Stimulated activated CD8-positive, alpha-beta memory T cell treated with anti-CD3 and anti-CD28 coated beads, Interleukin-2, amount 100 ng/mL, for 1 hour (primary cell): Measurements from ENCODE around the gene TMEM41A.
"Not testable (repeated sequence)": the region's sequence is repeated elsewhere in the genome, so short reads cannot be mapped to it uniquely, and the experiment has no call there.

Source experiments
- DNase-seq, 2 donors: peaks; one replicate each; pipeline ENCODE4 v3.0.0-alpha.2; 2020; ENCODE audit warnings: low read depth in 2 of 2

The TMEM41A gene

GRCh38 chr3:185488465-185488864, 10.4 kb downstream of the TMEM41A start:
- no peak for DNase-seq

DNA sequence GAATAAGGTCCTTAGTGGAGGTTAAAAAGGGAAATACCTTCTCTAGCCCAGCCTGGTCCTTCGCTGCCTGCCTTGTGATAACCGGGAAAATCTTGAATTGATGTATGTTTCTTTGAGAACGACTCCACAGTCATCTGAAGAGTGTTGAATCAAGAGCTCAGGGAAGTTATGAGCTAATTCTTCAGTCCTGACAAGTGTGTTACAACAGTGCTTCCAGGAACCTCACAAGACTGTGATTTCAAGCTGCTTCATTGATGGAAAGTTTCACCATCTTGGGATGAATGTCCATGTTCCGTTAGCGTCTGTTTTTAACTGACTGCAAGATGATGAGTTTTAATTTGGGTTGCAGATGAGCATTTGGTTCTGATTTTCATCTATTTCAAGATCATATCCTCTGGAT, 12.4 kb downstream of the TMEM41A start:
- no peak for DNase-seq

DNA sequence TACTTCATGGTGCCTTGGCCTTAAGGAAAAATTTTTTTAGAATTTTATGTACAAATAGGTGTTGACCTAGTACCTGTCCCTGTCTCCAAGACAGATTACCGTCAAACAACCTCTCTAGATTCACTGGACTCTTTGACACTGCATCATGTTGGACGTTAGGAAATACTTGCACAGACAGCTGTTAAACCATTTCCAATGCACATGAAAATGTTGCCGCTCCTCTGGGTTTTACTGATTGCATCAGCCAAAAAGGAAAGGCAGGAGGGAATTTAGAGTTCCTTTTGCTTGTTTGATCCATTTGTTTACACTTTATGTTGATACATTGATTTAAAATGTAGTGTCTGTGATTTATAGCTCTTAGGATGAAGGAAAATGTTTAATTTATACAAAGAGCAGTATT, 14.5 kb downstream of the TMEM41A start:
- DNase-seq: no peak

DNA sequence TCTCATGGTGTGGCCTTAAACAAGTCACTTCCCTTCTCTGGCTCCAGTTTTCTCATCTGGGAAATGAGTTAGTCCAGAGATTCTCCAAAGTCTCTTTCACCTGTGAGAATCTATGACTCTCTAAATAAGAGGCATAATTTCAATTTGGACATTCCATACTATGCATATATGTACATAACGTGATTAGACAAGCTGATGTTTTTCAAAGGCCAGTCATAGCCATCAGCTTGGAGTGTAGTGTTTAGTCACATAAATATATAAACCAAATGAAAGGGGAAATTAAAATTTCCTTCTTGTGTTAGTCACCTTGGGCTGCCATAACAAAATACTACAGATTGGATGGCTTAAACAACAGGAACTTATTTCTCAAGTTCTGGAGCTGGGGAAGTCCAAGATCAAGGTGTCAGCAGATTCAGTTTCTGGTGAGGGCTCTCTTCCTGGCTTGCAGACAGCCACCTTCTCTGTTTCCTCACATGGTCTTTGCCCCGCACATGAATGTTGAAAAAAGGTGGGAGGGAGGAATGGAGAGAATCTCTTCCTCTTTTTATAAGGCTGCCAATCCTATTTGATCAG, 19.4 kb downstream of the TMEM41A start:
- DNase-seq: no peak

DNA sequence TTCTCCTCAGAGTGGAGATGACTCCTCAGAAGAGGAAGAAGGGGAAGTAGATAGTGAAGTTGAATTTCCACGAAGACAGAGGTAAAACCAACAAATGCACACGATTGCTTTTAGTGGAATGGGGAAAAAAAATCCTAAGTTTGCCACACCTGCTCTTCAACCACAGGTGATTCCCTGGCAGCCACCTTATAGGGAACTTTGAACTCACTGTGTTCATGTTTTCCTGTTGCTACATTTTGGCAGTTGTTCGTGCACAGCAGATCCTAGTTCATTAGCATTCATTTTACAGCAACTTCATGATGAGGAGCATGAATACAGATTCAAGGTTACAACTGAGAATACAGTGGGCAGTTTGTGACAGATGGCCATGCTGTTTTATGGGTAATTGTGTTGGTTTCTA, 21.5 kb downstream of the TMEM41A start:
- DNase-seq: no peak

DNA sequence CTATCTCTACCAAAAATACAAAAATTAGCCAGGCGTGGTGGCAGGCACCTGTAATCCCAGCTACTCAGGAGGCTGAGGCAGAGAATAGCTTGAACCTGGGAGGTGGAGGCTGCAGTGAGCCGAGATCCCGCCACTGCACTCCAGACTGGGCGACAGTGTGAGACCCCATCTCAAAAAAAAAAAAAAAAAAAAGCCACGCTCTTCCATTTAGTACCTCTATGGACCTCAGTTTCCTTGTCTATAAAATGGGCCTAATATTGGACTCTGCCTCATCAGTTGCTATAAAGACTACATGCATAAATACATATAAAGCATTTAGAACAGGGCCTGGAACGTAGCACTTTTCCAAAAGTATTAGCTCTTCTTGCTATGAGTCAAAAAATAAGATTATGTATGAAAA, 23.9 kb downstream of the TMEM41A start:
- DNase-seq: not testable (repeated sequence)

GRCh38 chr3:185473290-185473815, 25.5 kb downstream of the TMEM41A start:
- no peak for DNase-seq

- no peak for DNase-seq
These were observed 28.5 kb downstream of the TMEM41A start for GRCh38 chr3:185470323-185470722.

DNA sequence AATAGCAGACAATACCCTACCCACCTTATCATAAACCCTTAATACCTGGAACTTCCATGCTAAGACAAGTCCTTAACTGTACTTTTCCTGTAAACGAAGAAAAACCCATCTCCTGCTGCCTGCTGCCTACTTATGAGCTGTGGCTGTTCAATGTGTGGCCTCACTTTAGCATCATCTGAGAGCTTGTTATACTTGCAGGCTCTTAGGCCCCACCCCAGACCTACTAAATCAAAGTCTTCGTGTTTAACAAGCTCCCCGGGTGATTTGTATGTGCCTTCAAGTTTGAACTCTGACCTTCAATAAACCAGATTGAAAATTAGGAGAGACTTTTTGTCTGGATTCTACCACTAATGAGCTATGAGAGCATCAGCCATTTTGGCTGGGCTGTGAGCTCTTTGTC, 29.3 kb downstream of the TMEM41A start:
- DNase-seq: no peak

DNA sequence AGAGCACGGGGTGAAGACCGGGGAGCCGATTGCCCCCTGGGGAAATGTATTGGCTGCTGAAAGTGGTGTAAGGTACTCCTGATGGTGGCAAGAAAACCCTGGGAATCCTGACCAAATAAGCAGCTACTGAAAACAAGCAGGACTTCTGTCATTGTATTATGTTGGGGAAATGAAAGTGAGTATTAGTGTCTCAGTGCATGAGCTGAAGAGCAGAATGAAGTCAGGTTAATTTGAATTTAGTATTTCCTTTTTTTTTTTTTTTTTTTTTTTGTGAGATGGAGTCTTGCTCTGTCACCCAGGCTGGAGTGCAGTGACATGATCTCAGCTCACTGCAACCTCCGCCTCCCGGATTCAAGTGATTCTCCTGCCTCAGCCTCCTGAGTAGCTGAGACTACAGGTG, 32.7 kb downstream of the TMEM41A start:
- not testable (repeated sequence) for DNase-seq

- no peak for DNase-seq
These were observed 33.4 kb downstream of the TMEM41A start for GRCh38 chr3:185465471-185465870.

DNA sequence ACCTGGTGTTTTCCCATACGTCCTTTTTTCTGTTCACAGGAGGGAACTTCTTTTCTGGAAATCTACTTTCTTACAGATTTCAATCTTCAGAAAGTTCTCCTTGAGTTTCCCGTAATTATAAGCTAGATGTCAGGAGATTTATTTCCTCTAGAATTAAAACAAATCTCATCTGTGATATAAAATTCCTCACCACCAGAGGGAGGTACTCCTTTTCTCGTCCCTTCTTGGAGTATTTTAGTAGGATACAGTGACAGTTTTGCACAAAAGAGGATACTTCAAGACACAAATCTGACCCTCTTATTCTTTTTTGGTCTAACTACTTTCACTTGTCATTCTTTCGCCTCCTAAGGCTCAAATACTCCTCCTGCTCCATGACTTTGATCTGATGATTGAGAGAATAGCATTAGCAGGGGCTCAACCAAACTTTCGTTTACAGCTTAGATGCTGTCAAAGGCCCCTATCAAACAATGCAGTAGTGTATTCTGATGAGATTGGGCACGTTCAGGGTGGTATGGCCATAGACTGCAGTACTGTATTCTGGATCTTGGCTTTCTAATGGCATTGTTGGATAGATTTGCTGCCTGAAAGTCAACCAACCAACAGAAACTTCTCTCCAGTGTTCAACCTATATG, 38.0 kb downstream of the TMEM41A start:
- DNase-seq: no peak

GRCh38 chr3:185460309-185460708, 38.5 kb downstream of the TMEM41A start:
- DNase-seq: no peak

DNA sequence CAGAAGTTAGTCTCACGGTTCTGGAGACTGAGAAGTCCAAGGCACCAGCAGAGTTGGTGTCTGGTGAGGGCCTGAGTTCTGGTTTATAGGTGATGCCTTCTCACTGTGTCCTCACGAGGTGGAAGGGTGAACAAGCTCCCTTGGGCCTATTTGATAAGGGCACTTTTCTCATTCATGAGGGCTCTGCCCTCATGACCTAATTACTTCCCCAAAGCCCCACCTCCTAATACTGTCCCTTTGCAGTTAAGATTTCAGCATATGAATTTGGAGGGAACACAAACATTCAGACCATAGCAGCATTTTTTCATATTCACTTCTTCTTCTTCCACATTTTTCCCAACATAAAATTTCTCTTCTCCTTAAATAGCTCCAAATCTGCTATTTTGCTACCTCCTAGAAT, 41.5 kb downstream of the TMEM41A start:
- DNase-seq: no peak

DNA sequence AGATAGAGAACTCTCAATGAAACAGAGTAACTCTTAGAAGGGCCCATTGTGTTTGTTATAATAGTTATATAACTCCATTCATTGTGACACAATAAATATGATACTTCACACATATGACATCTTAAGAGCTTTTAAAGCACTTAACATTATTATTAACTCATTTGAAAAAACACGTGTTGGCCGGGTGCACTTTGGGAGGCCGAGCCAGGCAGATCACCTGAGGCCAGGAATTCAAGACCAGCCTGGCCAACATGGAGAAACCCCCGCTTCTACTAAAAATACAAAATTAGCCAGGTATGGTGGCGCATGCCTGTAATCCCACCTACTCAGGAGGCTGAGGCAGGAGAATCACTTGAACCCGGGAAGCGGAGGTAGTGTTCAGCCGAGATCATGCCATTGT, 47.4 kb downstream of the TMEM41A start:
- DNase-seq: not testable (repeated sequence)

DNA sequence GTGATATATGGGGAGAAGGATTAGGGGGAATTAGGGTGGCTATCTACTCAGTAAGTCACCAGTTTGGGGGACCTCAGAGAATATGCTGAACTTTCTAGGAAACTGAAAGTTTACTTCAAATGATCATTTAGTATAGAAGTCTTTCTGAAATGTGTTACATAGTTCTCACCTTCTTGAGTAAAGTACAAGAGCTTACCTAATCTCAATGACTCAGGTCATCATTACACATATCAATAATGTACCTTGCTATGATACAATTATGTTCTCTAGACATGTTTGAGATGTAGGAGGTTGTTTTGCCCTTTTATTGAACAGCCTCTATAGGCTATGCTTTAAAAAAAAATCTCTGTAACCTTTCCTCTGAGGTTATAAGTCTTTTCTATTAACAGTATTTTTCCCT, 50.7 kb downstream of the TMEM41A start:
- no peak for DNase-seq

DNA sequence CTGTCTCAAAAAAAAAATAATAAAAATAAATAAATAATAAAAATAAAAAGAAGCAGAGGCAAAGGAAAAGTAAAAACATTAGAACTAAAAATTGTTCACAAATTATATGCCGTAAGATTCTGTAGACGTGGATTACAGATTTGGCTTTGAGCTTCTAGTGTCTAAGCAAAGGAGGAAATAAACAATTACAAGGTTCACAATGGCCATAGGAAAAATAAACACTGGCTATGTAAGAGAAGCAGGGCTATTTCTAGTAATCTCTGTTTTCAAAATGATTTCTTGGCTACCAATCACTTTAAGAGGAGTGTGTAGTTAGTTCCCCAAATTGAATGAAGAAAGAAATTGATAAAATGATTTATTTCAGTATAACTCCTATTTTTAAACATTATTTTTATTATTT, 54.5 kb downstream of the TMEM41A start:
- no peak for DNase-seq

GRCh38 chr3:185442031-185442430, 56.8 kb downstream of the TMEM41A start:
- DNase-seq: no peak

- no peak for DNase-seq
These were observed 58.9 kb downstream of the TMEM41A start for GRCh38 chr3:185439745-185440466.
